ENCODE data around the gene RPL22. TPM values are rescaled to one million over a fixed set of nuclear protein-coding genes. Genes with fewer than 3 reads are reported as not detected.

Gene RPL22
- total and polyA plus RNA-seq, 2 of the 8 experiments (the other 6 are each of a cell fraction or from before 2014, with no cell fraction given), result 133 to 521 TPM

GRCh38 chr1:6245869-6246496 is 46.6 kb upstream of the RPL22 start (continued):
- peak; percentile 57 for TF ChIP-seq TAF7 (optimal IDR thresholded peaks at IDR 0.05; ENCODE audit: borderline replicate concordance, low read depth, low read length)
- TF ChIP-seq BACH1 (IDR thresholded peaks at IDR 0.05; ENCODE audit: low read length), result 0 out of 2 replicates have a peak, but pooled peaks have one; percentile 28
